Measurements from ENCODE around the gene CKM.

The CKM gene

GRCh38 chr19:45355910-45356309, 33.2 kb upstream of the CKM start:
- FAIRE-seq: no peak
- TF ChIP-seq POLR2AphosphoS5 (IDR thresholded peaks at IDR 0.05; ENCODE audit: low read depth, low read length) (no peak), POLR2A (IDR thresholded peaks at IDR 0.05; ENCODE audit: low read depth, low read length) (no peak), TAF1 (IDR thresholded peaks at IDR 0.05; ENCODE audit: borderline replicate concordance, low read depth, low read length) (no peak)
- DNase-seq (ENCODE audit: insufficient read length): no peak

GRCh38 chr19:45355402-45355801, 32.7 kb upstream of the CKM start:
- FAIRE-seq (no peak), DNase-seq (ENCODE audit: insufficient read length) (no peak)
- no peak for TF ChIP-seq POLR2AphosphoS5 (IDR thresholded peaks at IDR 0.05; ENCODE audit: low read depth, low read length)
- no peak for TF ChIP-seq POLR2A (IDR thresholded peaks at IDR 0.05; ENCODE audit: low read depth, low read length)
- TF ChIP-seq TAF1 (IDR thresholded peaks at IDR 0.05; ENCODE audit: borderline replicate concordance, low read depth, low read length): no peak

- peak; percentile 22 for DNase-seq (ENCODE audit: insufficient read length)
- FAIRE-seq: no peak
- TF ChIP-seq POLR2AphosphoS5 (IDR thresholded peaks at IDR 0.05; ENCODE audit: low read depth, low read length): no peak
Measured at GRCh38 chr19:45354241-45354842, 31.7 kb upstream of the CKM start.

- TF ChIP-seq POLR2AphosphoS5 (IDR thresholded peaks at IDR 0.05; ENCODE audit: low read depth, low read length) (no peak), TAF1 (IDR thresholded peaks at IDR 0.05; ENCODE audit: borderline replicate concordance, low read depth, low read length) (no peak), POLR2A (IDR thresholded peaks at IDR 0.05; ENCODE audit: low read depth, low read length) (no peak)
- DNase-seq (ENCODE audit: insufficient read length) (peak; percentile 19), FAIRE-seq (no peak)
Measured at GRCh38 chr19:45352914-45353796, 30.5 kb upstream of the CKM start.

- no peak for DNase-seq (ENCODE audit: insufficient read length)
- TF ChIP-seq TAF1 (IDR thresholded peaks at IDR 0.05; ENCODE audit: borderline replicate concordance, low read depth, low read length): no peak
- TF ChIP-seq POLR2A (IDR thresholded peaks at IDR 0.05; ENCODE audit: low read depth, low read length): no peak
- TF ChIP-seq POLR2AphosphoS5 (IDR thresholded peaks at IDR 0.05; ENCODE audit: low read depth, low read length): no peak
- no peak for FAIRE-seq
Measured at GRCh38 chr19:45352471-45352870, 29.8 kb upstream of the CKM start.

GRCh38 chr19:45352062-45352461, 29.4 kb upstream of the CKM start:
- no peak for TF ChIP-seq TAF1 (IDR thresholded peaks at IDR 0.05; ENCODE audit: borderline replicate concordance, low read depth, low read length)
- FAIRE-seq: no peak
- DNase-seq (ENCODE audit: insufficient read length): no peak

GRCh38 chr19:45351401-45351952, 28.8 kb upstream of the CKM start:
- FAIRE-seq (no peak), DNase-seq (ENCODE audit: insufficient read length) (peak; percentile 20)
- TF ChIP-seq TAF1 (IDR thresholded peaks at IDR 0.05; ENCODE audit: borderline replicate concordance, low read depth, low read length) (no peak), POLR2A (IDR thresholded peaks at IDR 0.05; ENCODE audit: low read depth, low read length) (no peak), POLR2AphosphoS5 (IDR thresholded peaks at IDR 0.05; ENCODE audit: low read depth, low read length) (no peak)

GRCh38 chr19:45350477-45351058, 27.9 kb upstream of the CKM start:
- TF ChIP-seq POLR2AphosphoS5 (IDR thresholded peaks at IDR 0.05; ENCODE audit: low read depth, low read length) (no peak), TAF1 (IDR thresholded peaks at IDR 0.05; ENCODE audit: borderline replicate concordance, low read depth, low read length) (no peak), POLR2A (IDR thresholded peaks at IDR 0.05; ENCODE audit: low read depth, low read length) (no peak)
- FAIRE-seq (no peak), DNase-seq (ENCODE audit: insufficient read length) (peak; percentile 19)

- no peak for FAIRE-seq
- TF ChIP-seq POLR2A (IDR thresholded peaks at IDR 0.05; ENCODE audit: low read depth, low read length) (no peak), TAF1 (IDR thresholded peaks at IDR 0.05; ENCODE audit: borderline replicate concordance, low read depth, low read length) (no peak), POLR2AphosphoS5 (IDR thresholded peaks at IDR 0.05; ENCODE audit: low read depth, low read length) (no peak)
- no peak for DNase-seq (ENCODE audit: insufficient read length)
Measured at GRCh38 chr19:45349430-45349941, 26.8 kb upstream of the CKM start.

- no peak for FAIRE-seq
- DNase-seq (ENCODE audit: insufficient read length): no peak
- no peak for TF ChIP-seq POLR2A (IDR thresholded peaks at IDR 0.05; ENCODE audit: low read depth, low read length)
- no peak for TF ChIP-seq POLR2AphosphoS5 (IDR thresholded peaks at IDR 0.05; ENCODE audit: low read depth, low read length)
- TF ChIP-seq TAF1 (IDR thresholded peaks at IDR 0.05; ENCODE audit: borderline replicate concordance, low read depth, low read length): no peak
Measured at GRCh38 chr19:45349126-45349415, 26.4 kb upstream of the CKM start.

- FAIRE-seq (no peak), DNase-seq (ENCODE audit: insufficient read length) (no peak)
- TF ChIP-seq POLR2A (IDR thresholded peaks at IDR 0.05; ENCODE audit: low read depth, low read length) (no peak), TAF1 (IDR thresholded peaks at IDR 0.05; ENCODE audit: borderline replicate concordance, low read depth, low read length) (no peak), POLR2AphosphoS5 (IDR thresholded peaks at IDR 0.05; ENCODE audit: low read depth, low read length) (no peak)
Measured at GRCh38 chr19:45348367-45349125, 25.9 kb upstream of the CKM start.

Data from GM12892 (cell line).